Vagina (tissue), 2 donors: ENCODE results near the gene GBF1. TPM values are rescaled to one million over a fixed set of nuclear protein-coding genes. Genes with fewer than 3 reads are reported as not detected.
A peak's percentile ranks its signal among the peaks of the same experiment; 100 is the strongest.
"Not testable (repeated sequence)": the region's sequence is repeated elsewhere in the genome, so short reads cannot be mapped to it uniquely, and the experiment has no call there.

Experiments
- DNase-seq, 2 donors: peaks; one replicate each; pipeline ENCODE4 v3.0.0-alpha.2; 2017; ENCODE audit errors: extremely low spot score in 2 of 2
- H3K27ac ChIP-seq: fragments of 200-600 bp; sonication (generic); one replicate; pipeline ENCODE4 v1.5.1; 2019
- H3K27me3 ChIP-seq: fragments of 200-600 bp; sonication (generic); one replicate; pipeline ENCODE4 v1.5.1; 2019
- H3K36me3 ChIP-seq, 2 donors: fragments of 200-600 bp; sonication (generic); one replicate each; pipeline ENCODE4 v1.5.1; 2017 to 2019
- H3K4me1 ChIP-seq: fragments of 200-600 bp; sonication (generic); one replicate; pipeline ENCODE4 v1.5.1; 2019
- H3K4me3 ChIP-seq, 2 donors: fragments of 200-600 bp; sonication (generic); 1 replicate in 1 of 2; 2 replicates in 1 of 2; pipeline ENCODE4 v1.5.1; 2016 to 2019
- H3K9me3 ChIP-seq: fragments of 200-600 bp; sonication (generic); one replicate; pipeline ENCODE4 v1.5.1; 2019
- CTCF ChIP-seq, 3 experiments: fragments of 450-650 bp in 2 of 3; fragments of 200-600 bp in 1 of 3; sonication (generic) in 1 of 3; IDR thresholded peaks; one replicate each; pipeline ENCODE4 v1.5.1; 2017 to 2019; ENCODE audit warnings: antibody characterized with exemption in 3 of 3, mild to moderate bottlenecking in 2 of 3, moderate library complexity in 2 of 3
- POLR2A ChIP-seq, 2 donors: fragments of 450-650 bp; IDR thresholded peaks; one replicate each; pipeline ENCODE4 v1.6.1; 2017; ENCODE audit warnings: antibody characterized with exemption in 2 of 2, mild to moderate bottlenecking in 2 of 2, moderate library complexity in 2 of 2
- POLR2AphosphoS5 ChIP-seq, 2 donors: sonication (generic); formaldehyde crosslinking; IDR thresholded peaks; one replicate each; pipeline ENCODE4 v1.9.0; 2017; ENCODE audit warnings: antibody characterized with exemption in 2 of 2, mild to moderate bottlenecking in 2 of 2, low read depth in 1 of 2; ENCODE audit not compliant: insufficient read depth in 1 of 2
- intact Hi-C: fragments of 100-400 bp; cut with DNase I; formaldehyde crosslinking; loops from one replicate; pipeline ENCODE4 v1.15.1; 2023
- total RNA-seq: library from RNA; depleted of rRNA; stranded (reverse); fragments of >200 nt; gene quantifications from one replicate; pipeline ENCODE4 v1.2.3, GENCODE V29; 2016

The GBF1 gene
- total RNA-seq, 1 donor from 2014 or later: 48.9 TPM

GRCh38 chr10:102243309-102243708 is 2.0 kb upstream of the GBF1 start:
- TF ChIP-seq POLR2AphosphoS5 (IDR thresholded peaks at IDR 0.05; ENCODE audit: insufficient read depth in 1 of 2, low read depth in 1 of 2) (no peak), CTCF (IDR thresholded peaks at IDR 0.05) (no peak), POLR2A (IDR thresholded peaks at IDR 0.05) (no peak)
- Histone ChIP-seq H3K4me3 (no peak overlapping the region), H3K27ac (no peak overlapping the region), H3K36me3 (no peaks in the 10 kb centered on the region), H3K27me3 (no peaks in the 10 kb centered on the region), H3K9me3 (no peaks in the 10 kb centered on the region), H3K4me1 (peaks cover 56% of the 10 kb centered on the region)
- intact Hi-C loops: no loop called here
- no peak for DNase-seq

GRCh38 chr10:102245932-102246251 is 560 bp downstream of the GBF1 start:
- TF ChIP-seq POLR2A (IDR thresholded peaks at IDR 0.05) (no peak), POLR2AphosphoS5 (IDR thresholded peaks at IDR 0.05; ENCODE audit: insufficient read depth in 1 of 2, low read depth in 1 of 2) (no peak), CTCF (IDR thresholded peaks at IDR 0.05) (no peak)
- Histone ChIP-seq H3K4me1 (peaks cover 50% of the 10 kb centered on the region), H3K4me3 (peak overlapping the region; percentile 77 to 95), H3K36me3 (no peaks in the 10 kb centered on the region), H3K27ac (peak overlapping the region; percentile 79), H3K9me3 (no peaks in the 10 kb centered on the region), H3K27me3 (no peaks in the 10 kb centered on the region)
- intact Hi-C loops: no loop called here
- DNase-seq: no peak

- peaks cover 46% of the 10 kb centered on the region for H3K4me1 ChIP-seq
- H3K4me3 ChIP-seq: peak overlapping the region; percentile 77 to 95
- TF ChIP-seq POLR2AphosphoS5 (IDR thresholded peaks at IDR 0.05; ENCODE audit: insufficient read depth in 1 of 2, low read depth in 1 of 2): no peak
- no peak for TF ChIP-seq POLR2A (IDR thresholded peaks at IDR 0.05)
- TF ChIP-seq CTCF (IDR thresholded peaks at IDR 0.05): no peak
- peak overlapping the region; percentile 79 for H3K27ac ChIP-seq
- H3K36me3 ChIP-seq: no peaks in the 10 kb centered on the region
- DNase-seq: no peak
- no peaks in the 10 kb centered on the region for H3K9me3 ChIP-seq
- no peaks in the 10 kb centered on the region for H3K27me3 ChIP-seq
- intact Hi-C loops: no loop called here
Observed at GRCh38 chr10:102246261-102246660, 929 bp downstream of the GBF1 start.

GRCh38 chr10:102247734-102248133 is 2.4 kb downstream of the GBF1 start:
- intact Hi-C loops: no loop called here
- Histone ChIP-seq H3K4me3 (no peak overlapping the region), H3K27me3 (no peaks in the 10 kb centered on the region), H3K9me3 (no peaks in the 10 kb centered on the region), H3K27ac (no peak overlapping the region), H3K4me1 (peaks cover 38% of the 10 kb centered on the region), H3K36me3 (no peaks in the 10 kb centered on the region)
- TF ChIP-seq POLR2AphosphoS5 (IDR thresholded peaks at IDR 0.05; ENCODE audit: insufficient read depth in 1 of 2, low read depth in 1 of 2) (no peak), CTCF (IDR thresholded peaks at IDR 0.05) (no peak), POLR2A (IDR thresholded peaks at IDR 0.05) (no peak)
- DNase-seq: no peak

- DNase-seq, H3K27ac ChIP-seq, H3K36me3 ChIP-seq, H3K9me3 ChIP-seq, H3K4me3 ChIP-seq, intact Hi-C loops, H3K27me3 ChIP-seq: not testable (repeated sequence)
- peaks cover 13% of the 10 kb centered on the region for H3K4me1 ChIP-seq
Observed at GRCh38 chr10:102252508-102252907, 7.2 kb downstream of the GBF1 start.

- Histone ChIP-seq H3K27me3 (no peaks in the 10 kb centered on the region), H3K36me3 (peaks cover 0 to 2% of the 10 kb centered on the region in 2 donors), H3K4me3 (no peak overlapping the region), H3K27ac (no peak overlapping the region), H3K4me1 (peaks cover 5% of the 10 kb centered on the region), H3K9me3 (no peaks in the 10 kb centered on the region)
- intact Hi-C loops: no loop called here
- TF ChIP-seq POLR2A (IDR thresholded peaks at IDR 0.05): no peak
- TF ChIP-seq POLR2AphosphoS5 (IDR thresholded peaks at IDR 0.05; ENCODE audit: insufficient read depth in 1 of 2, low read depth in 1 of 2): no peak
- TF ChIP-seq CTCF (IDR thresholded peaks at IDR 0.05): no peak
- no peak for DNase-seq
Observed at GRCh38 chr10:102254426-102254825, 9.1 kb downstream of the GBF1 start.
